ENCODE results near the gene TNNT3.

DNA sequence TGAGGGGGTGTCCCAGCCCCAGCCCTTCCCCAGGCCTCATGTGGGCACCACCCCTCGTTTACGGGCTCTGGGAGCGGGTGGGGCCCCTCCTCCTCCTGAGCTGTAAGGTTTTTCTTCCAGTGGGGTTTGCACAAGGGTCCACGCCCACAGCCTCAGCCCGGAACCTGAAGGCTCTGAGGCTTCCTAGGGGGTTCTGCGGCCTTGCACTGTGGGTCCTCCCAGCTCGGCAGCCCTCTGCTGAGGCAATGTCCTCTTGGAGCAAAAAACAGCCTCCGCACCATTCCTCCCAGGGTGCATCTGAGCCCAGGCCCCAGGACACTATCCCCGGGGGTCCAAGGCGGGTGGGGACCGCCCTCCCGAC is 64.1 kb downstream of the TNNT3 start:
- TF ChIP-seq CTCF (IDR thresholded peaks at IDR 0.05 in 2 of 3, conservative IDR thresholded peaks at IDR 0.05 in 1 of 3; ENCODE audit: borderline replicate concordance in 1 of 3, insufficient read depth in 1 of 3, low read depth in 2 of 3, low read length in 2 of 3) (no peak), CEBPB (IDR thresholded peaks at IDR 0.05; ENCODE audit: low read depth) (no peak), EZH2 (IDR thresholded peaks at IDR 0.05) (no peak), EZH2phosphoT487 (IDR thresholded peaks at IDR 0.05; ENCODE audit: borderline replicate concordance) (no peak), POLR2A (IDR thresholded peaks at IDR 0.05; ENCODE audit: borderline replicate concordance, extremely low read depth, insufficient read depth, insufficient read length) (no peak), SRF (IDR thresholded peaks at IDR 0.05; ENCODE audit: low read depth) (no peak), SIN3A (IDR thresholded peaks at IDR 0.05; ENCODE audit: low read depth) (no peak)
- TF ChIP-seq, protein P1, sequence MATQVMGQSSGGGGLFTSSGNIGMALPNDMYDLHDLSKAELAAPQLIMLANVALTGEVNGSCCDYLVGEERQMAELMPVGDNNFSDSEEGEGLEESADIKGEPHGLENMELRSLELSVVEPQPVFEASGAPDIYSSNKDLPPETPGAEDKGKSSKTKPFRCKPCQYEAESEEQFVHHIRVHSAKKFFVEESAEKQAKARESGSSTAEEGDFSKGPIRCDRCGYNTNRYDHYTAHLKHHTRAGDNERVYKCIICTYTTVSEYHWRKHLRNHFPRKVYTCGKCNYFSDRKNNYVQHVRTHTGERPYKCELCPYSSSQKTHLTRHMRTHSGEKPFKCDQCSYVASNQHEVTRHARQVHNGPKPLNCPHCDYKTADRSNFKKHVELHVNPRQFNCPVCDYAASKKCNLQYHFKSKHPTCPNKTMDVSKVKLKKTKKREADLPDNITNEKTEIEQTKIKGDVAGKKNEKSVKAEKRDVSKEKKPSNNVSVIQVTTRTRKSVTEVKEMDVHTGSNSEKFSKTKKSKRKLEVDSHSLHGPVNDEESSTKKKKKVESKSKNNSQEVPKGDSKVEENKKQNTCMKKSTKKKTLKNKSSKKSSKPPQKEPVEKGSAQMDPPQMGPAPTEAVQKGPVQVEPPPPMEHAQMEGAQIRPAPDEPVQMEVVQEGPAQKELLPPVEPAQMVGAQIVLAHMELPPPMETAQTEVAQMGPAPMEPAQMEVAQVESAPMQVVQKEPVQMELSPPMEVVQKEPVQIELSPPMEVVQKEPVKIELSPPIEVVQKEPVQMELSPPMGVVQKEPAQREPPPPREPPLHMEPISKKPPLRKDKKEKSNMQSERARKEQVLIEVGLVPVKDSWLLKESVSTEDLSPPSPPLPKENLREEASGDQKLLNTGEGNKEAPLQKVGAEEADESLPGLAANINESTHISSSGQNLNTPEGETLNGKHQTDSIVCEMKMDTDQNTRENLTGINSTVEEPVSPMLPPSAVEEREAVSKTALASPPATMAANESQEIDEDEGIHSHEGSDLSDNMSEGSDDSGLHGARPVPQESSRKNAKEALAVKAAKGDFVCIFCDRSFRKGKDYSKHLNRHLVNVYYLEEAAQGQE (IDR thresholded peaks at IDR 0.05; ENCODE audit: low read depth) = no peak
- TF ChIP-seq, protein P2, sequence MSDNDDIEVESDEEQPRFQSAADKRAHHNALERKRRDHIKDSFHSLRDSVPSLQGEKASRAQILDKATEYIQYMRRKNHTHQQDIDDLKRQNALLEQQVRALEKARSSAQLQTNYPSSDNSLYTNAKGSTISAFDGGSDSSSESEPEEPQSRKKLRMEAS (IDR thresholded peaks at IDR 0.05) = no peak
